SU-DHL-6 (cell line): Measurements from ENCODE around the gene SPSB3.

Source experiments
- H2AFZ ChIP-seq: fragments of 200-600 bp; sonication (generic); 2 replicates; pipeline ENCODE4 v1.6.1; 2014; ENCODE audit warnings: low read depth, mild to moderate bottlenecking, moderate library complexity, mixed read lengths, antibody characterized with exemption, low read length; ENCODE audit not compliant: severe bottlenecking
- H3F3A ChIP-seq: fragments of 200-600 bp; shearing (Covaris generic); 2 replicates; pipeline ENCODE4 v1.6.0; 2016; ENCODE audit warnings: antibody characterized with exemption, mild to moderate bottlenecking; ENCODE audit not compliant: insufficient read depth
- H3K27ac ChIP-seq: fragments of 200-600 bp; sonication (generic); 2 replicates; pipeline ENCODE4 v1.5.1; 2016; ENCODE audit warnings: low read depth, mild to moderate bottlenecking, low read length, moderate library complexity, mixed read lengths
- H3K27me3 ChIP-seq: fragments of 200-600 bp; sonication (generic), shearing (Covaris generic); 2 replicates; pipeline ENCODE4 v1.6.0; 2014; ENCODE audit warnings: mild to moderate bottlenecking, low read length
- H3K36me3 ChIP-seq: fragments of 200-600 bp; sonication (generic); 2 replicates; pipeline ENCODE4 v1.6.1; 2014; ENCODE audit warnings: mild to moderate bottlenecking, low read length, mixed read lengths
- H3K4me2 ChIP-seq: fragments of 300-600, 200-600 bp; shearing (Covaris generic), sonication (generic); 2 replicates; pipeline ENCODE4 v1.6.0; 2014; ENCODE audit warnings: low read length, low read depth, mild to moderate bottlenecking; ENCODE audit not compliant: poor library complexity, severe bottlenecking
- H3K4me3 ChIP-seq: fragments of 200-600 bp; sonication (generic); 2 replicates; pipeline ENCODE4 v1.5.1; 2014; ENCODE audit warnings: antibody characterized with exemption, low read length, mild to moderate bottlenecking, mixed read lengths; ENCODE audit not compliant: insufficient read depth, poor library complexity, severe bottlenecking
- H3K79me2 ChIP-seq: fragments of 200-600 bp; sonication (generic); 2 replicates; pipeline ENCODE4 v1.6.1; 2014; ENCODE audit warnings: mild to moderate bottlenecking, low read length, moderate library complexity; ENCODE audit not compliant: insufficient read depth
- H3K9ac ChIP-seq: fragments of 200-600 bp; sonication (generic); 2 replicates; pipeline ENCODE4 v1.7.0; 2014; ENCODE audit warnings: mild to moderate bottlenecking, low read length
- H3K9me2 ChIP-seq: fragments of 200-600 bp; sonication (generic); replicated peaks from 2 replicates; pipeline ENCODE4 v1.6.1; 2014; ENCODE audit warnings: low read length; ENCODE audit not compliant: insufficient read depth
- H3K9me3 ChIP-seq: fragments of 200-600 bp; sonication (generic); 2 replicates; pipeline ENCODE4 v1.6.1; 2014; ENCODE audit warnings: low read length, mixed read lengths; ENCODE audit not compliant: insufficient read depth
- H4K20me1 ChIP-seq: fragments of 200-600 bp; sonication (generic); 2 replicates; pipeline ENCODE4 v1.6.1; 2014; ENCODE audit warnings: low read depth, mild to moderate bottlenecking, antibody characterized with exemption, low read length, moderate library complexity, mixed read lengths
- CTCF ChIP-seq: fragments of 200-600 bp; sonication (generic); IDR thresholded peaks from one replicate; pipeline ENCODE4 v1.5.1; 2017; ENCODE audit warnings: antibody characterized with exemption, mild to moderate bottlenecking, low read length, moderate library complexity; ENCODE audit not compliant: insufficient read depth, poor library complexity, severe bottlenecking
- EZH2phosphoT487 ChIP-seq: fragments of 200-600 bp; sonication (generic), shearing (Covaris generic); conservative IDR thresholded peaks from 2 replicates; pipeline ENCODE4 v1.6.1; 2018; ENCODE audit warnings: mild to moderate bottlenecking, antibody characterized with exemption, low read length, moderate library complexity, mixed read lengths

Gene SPSB3

GRCh38 chr16:1794908-1795666, 12.7 kb upstream of the SPSB3 start:
- H3K36me3 ChIP-seq, result no peaks in the 10 kb centered on the region
- H3K9me2 ChIP-seq, result no peaks in the 10 kb centered on the region
- H3F3A ChIP-seq, result no peaks in the 10 kb centered on the region
- no peak overlapping the region for H2AFZ ChIP-seq
- H3K27ac ChIP-seq, result no peak overlapping the region
- H3K4me3 ChIP-seq, result no peak overlapping the region
- peaks cover 8% of the 10 kb centered on the region; the same call in 1 of the 2 replicates for H3K9me3 ChIP-seq
- H3K9ac ChIP-seq, result no peak overlapping the region
- H3K27me3 ChIP-seq, result no peaks in the 10 kb centered on the region
- no peak overlapping the region for H3K4me2 ChIP-seq
- no peaks in the 10 kb centered on the region for H4K20me1 ChIP-seq
- H3K79me2 ChIP-seq, result no peaks in the 10 kb centered on the region
- TF ChIP-seq CTCF, result no peak
- no peak for TF ChIP-seq EZH2phosphoT487

GRCh38 chr16:1794221-1794871, 12.0 kb upstream of the SPSB3 start:
- no peak overlapping the region for H3K9ac ChIP-seq

GRCh38 chr16:1793578-1794220, 11.3 kb upstream of the SPSB3 start, which contains the start of gene IGFALS:
TSS of gene IGFALS (minus strand) at chr16:1793705. CDS start at chr16:1793652, 53 bp downstream.
- Histone ChIP-seq H3K27me3 (no peaks in the 10 kb centered on the region), H3K4me3 (no peak within 1 kb of the TSS)
- TF ChIP-seq CTCF (no peak), EZH2phosphoT487 (no peak)

More at GRCh38 chr16:1794221-1794871, 12.0 kb upstream of the SPSB3 start:
- peaks cover 5% of the 10 kb centered on the region; the same call in 1 of the 2 replicates for H3K9me3 ChIP-seq
- no peaks in the 10 kb centered on the region for H4K20me1 ChIP-seq
- TF ChIP-seq EZH2phosphoT487 (no peak), CTCF (no peak)
- H3K27ac ChIP-seq, result no peak overlapping the region
- H3F3A ChIP-seq, result no peaks in the 10 kb centered on the region
- H3K36me3 ChIP-seq, result no peaks in the 10 kb centered on the region
- no peaks in the 10 kb centered on the region for H3K79me2 ChIP-seq
- H3K9me2 ChIP-seq, result no peaks in the 10 kb centered on the region
- no peak overlapping the region for H2AFZ ChIP-seq
- no peak overlapping the region for H3K4me3 ChIP-seq
- H3K27me3 ChIP-seq, result no peaks in the 10 kb centered on the region
- no peak overlapping the region for H3K4me2 ChIP-seq

More at GRCh38 chr16:1793578-1794220, 11.3 kb upstream of the SPSB3 start, which contains the start of gene IGFALS:
- Histone ChIP-seq H3K36me3 (no peaks in the 10 kb centered on the region), H4K20me1 (no peaks in the 10 kb centered on the region), H3K9me2 (no peaks in the 10 kb centered on the region), H3F3A (no peaks in the 10 kb centered on the region), H3K9ac (no peak within 1 kb of the TSS), H3K79me2 (no peaks in the 10 kb centered on the region), H3K27ac (no peak within 1 kb of the TSS), H2AFZ (no peak within 1 kb of the TSS), H3K9me3 (peaks cover 5% of the 10 kb centered on the region; the same call in 1 of the 2 replicates), H3K4me2 (no peak within 1 kb of the TSS)
